ENCODE measurements around the gene AP3B1.

DNA sequence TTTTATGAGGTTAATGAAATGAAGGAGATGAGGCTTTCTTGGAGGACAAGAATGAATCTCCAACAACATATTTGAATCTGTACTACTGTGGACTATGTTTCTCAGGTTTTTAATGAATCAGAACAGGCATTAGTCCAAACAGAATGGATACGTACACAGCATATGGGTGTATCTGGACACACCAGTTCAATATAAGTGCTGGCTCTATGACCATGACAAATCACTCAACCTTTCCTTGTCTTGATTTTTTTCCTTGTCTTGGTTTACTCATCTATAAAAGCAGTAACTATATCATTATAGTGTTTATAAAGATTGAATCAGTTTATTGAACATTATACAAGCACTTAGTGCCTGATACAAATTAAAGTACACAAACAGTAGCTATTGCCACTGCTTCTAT is 104.1 kb downstream of the AP3B1 start:
- TF ChIP-seq POLR2A (IDR thresholded peaks at IDR 0.05) = no peak
- TF ChIP-seq, protein P1, sequence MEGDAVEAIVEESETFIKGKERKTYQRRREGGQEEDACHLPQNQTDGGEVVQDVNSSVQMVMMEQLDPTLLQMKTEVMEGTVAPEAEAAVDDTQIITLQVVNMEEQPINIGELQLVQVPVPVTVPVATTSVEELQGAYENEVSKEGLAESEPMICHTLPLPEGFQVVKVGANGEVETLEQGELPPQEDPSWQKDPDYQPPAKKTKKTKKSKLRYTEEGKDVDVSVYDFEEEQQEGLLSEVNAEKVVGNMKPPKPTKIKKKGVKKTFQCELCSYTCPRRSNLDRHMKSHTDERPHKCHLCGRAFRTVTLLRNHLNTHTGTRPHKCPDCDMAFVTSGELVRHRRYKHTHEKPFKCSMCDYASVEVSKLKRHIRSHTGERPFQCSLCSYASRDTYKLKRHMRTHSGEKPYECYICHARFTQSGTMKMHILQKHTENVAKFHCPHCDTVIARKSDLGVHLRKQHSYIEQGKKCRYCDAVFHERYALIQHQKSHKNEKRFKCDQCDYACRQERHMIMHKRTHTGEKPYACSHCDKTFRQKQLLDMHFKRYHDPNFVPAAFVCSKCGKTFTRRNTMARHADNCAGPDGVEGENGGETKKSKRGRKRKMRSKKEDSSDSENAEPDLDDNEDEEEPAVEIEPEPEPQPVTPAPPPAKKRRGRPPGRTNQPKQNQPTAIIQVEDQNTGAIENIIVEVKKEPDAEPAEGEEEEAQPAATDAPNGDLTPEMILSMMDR (IDR thresholded peaks at IDR 0.05) = no peak
